ENCODE results near the gene CDC42BPB.

DNA sequence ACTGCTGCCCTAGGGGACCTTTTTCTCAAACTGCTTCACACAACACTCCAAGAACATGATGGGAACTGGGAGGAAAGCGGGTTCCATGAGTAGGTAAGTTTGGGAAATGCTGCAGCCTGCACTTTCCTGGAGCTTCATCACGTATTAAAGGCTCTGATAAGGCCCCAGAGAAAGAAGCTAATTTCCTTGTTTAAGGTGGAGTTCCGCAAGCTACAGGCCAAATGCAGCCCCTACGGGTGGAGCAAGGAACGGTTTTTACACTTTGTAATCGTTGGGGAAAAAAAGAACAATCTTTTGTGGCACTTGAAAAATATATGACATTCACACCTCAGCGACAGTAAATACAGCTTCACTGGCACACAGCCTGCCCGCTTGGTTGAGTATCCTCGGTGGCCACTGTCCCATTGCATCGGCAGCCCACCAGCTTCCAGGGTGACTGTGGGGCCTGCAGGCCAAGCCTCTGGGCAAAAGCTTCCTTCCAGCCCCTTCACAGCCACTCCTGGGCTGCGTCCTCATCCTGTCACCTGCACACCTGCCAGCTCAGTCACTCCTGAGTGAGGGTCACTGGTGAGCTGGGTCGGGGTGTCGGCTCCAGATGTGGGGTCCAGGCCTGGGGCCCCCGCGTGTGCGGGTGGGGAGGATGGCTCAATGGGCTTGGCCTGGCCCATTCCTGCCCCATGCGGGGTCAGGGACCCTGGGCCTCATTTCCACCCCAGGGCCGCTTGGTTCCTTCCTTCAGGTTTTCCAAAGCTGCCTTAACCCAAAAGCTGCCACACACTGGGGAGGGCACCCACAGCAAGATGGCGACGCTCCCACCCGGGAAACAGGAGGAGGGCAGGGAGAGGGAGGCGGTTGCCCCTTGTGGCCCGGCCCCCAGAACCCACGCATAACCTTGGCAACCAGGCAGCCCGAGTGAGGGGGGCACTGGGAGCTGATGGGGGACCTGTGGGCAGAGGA is 132.4 kb downstream of the CDC42BPB start:
- TF ChIP-seq, protein P1, sequence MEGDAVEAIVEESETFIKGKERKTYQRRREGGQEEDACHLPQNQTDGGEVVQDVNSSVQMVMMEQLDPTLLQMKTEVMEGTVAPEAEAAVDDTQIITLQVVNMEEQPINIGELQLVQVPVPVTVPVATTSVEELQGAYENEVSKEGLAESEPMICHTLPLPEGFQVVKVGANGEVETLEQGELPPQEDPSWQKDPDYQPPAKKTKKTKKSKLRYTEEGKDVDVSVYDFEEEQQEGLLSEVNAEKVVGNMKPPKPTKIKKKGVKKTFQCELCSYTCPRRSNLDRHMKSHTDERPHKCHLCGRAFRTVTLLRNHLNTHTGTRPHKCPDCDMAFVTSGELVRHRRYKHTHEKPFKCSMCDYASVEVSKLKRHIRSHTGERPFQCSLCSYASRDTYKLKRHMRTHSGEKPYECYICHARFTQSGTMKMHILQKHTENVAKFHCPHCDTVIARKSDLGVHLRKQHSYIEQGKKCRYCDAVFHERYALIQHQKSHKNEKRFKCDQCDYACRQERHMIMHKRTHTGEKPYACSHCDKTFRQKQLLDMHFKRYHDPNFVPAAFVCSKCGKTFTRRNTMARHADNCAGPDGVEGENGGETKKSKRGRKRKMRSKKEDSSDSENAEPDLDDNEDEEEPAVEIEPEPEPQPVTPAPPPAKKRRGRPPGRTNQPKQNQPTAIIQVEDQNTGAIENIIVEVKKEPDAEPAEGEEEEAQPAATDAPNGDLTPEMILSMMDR (IDR thresholded peaks at IDR 0.05), result no peak
- TF ChIP-seq POLR2A (IDR thresholded peaks at IDR 0.05), result no peak
- no peak for TF ChIP-seq POLR2AphosphoS5 (IDR thresholded peaks at IDR 0.05)

Measured in breast epithelium (tissue), 3 donors.